Heart left ventricle (tissue), 16 donors: ENCODE results near the gene CLPSL1. TPM values are rescaled to one million over a fixed set of nuclear protein-coding genes. Genes with fewer than 3 reads are reported as not detected.

Source experiments
- ATAC-seq, 4 donors: fragments of 200-7000 bp; cut with Tn5 transposase; one replicate each; pipeline ENCODE4 v1.9.1; 2020 to 2022; ENCODE audit warnings: moderate library complexity in 4 of 4, mild to moderate bottlenecking in 3 of 4, moderate number of reproducible peaks in 1 of 4
- DNase-seq, 5 donors: peaks; one replicate each; pipeline ENCODE4 v3.0.0-alpha.2; 2020
- H3K27ac ChIP-seq, 12 donors: fragments of 200-600 bp; sonication (generic) in 4 of 12; one replicate each; pipeline versions ENCODE4 v1.5.0 to v1.8.0; 2016 to 2022; ENCODE audit warnings: mild to moderate bottlenecking in 2 of 12
- H3K27me3 ChIP-seq, 9 donors: fragments of 200-600 bp; sonication (generic) in 2 of 9; one replicate each; pipeline versions ENCODE4 v1.5.1 to v1.8.0; 2016 to 2022; ENCODE audit warnings: mild to moderate bottlenecking in 3 of 9
- H3K36me3 ChIP-seq, 9 donors: fragments of 200-600 bp; sonication (generic) in 2 of 9; one replicate each; pipeline versions ENCODE4 v1.5.0 to v1.8.0; 2018 to 2022; ENCODE audit warnings: mild to moderate bottlenecking in 2 of 9
- H3K4me1 ChIP-seq, 12 donors: fragments of 200-600 bp; sonication (generic) in 4 of 12; one replicate each; pipeline versions ENCODE4 v1.5.0 to v1.8.0; 2016 to 2022; ENCODE audit warnings: mild to moderate bottlenecking in 3 of 12
- H3K4me3 ChIP-seq, 12 donors: fragments of 200-600 bp; sonication (generic) in 4 of 12; one replicate each; pipeline versions ENCODE4 v1.5.0 to v1.8.0; 2017 to 2022; ENCODE audit warnings: mild to moderate bottlenecking in 9 of 12, moderate library complexity in 4 of 12
- H3K9me3 ChIP-seq, 12 donors: fragments of 200-600 bp; sonication (generic) in 4 of 12; one replicate each; pipeline versions ENCODE4 v1.5.0 to v1.8.0; 2016 to 2022; ENCODE audit warnings: mild to moderate bottlenecking in 1 of 12
- POLR2A ChIP-seq, 2 donors: fragments of 450-650 bp; IDR thresholded peaks; one replicate each; pipeline ENCODE4 v1.6.1; 2017; ENCODE audit warnings: antibody characterized with exemption in 2 of 2, mild to moderate bottlenecking in 2 of 2, moderate library complexity in 2 of 2
- WGBS, 4 donors: extraction: QIAGEN DNeasy Blood & Tissue Kit in 2 of 4; methylation state at CpG; one replicate each; pipeline versions ENCODE4 v1.1.5 to v1.1.7; 2013 to 2018; 5-methylcytosine and 5-hydroxymethylcytosine counted together
- intact Hi-C, 10 donors: fragments of 100-400 bp; cut with DNase I; formaldehyde crosslinking; loops; one replicate each; pipeline versions ENCODE4 v1.11.1 to v1.14.2; 2022
- polyA plus RNA-seq, 2 donors: library from polyadenylated mRNA; stranded (reverse); fragments of 200-250 nt; gene quantifications; one replicate each; pipeline ENCODE4 v1.2.3, GENCODE V29; 2013
- total RNA-seq, 9 donors: library from RNA; depleted of rRNA in 2 of 9; stranded (reverse); fragments of >200 nt in 2 of 9; fragmentation: NEBNext Ultra II Directional in 3 of 9; extraction: Animal tissue kit (Norgen Biotek cat#: 25700) in 3 of 9; gene quantifications; one replicate each; pipeline versions ENCODE4 v1.1.0 to v1.2.4, GENCODE V29; 2016 to 2023
- TF ChIP-seq, protein P1 (sequence below), 12 donors: fragments of 200-600 bp; sonication (generic) in 4 of 12; IDR thresholded peaks; one replicate each; pipeline versions ENCODE4 v1.5.0 to v1.8.0; 2018 to 2022; ENCODE audit warnings: antibody characterized with exemption in 12 of 12, mild to moderate bottlenecking in 5 of 12
- donor health status: ischemic (EF 13 %, LVEDD 7.1; RV severe dilation, severe dysfunction).
- donor health status: healthy with polysubstance abuse.
- donor health status: DM: no; HTN: yes; CAD: no.
- donor health status: DM: no; HTN: no; CAD: no.
- donor health status: ischemic (EF 25% LVEDD 6.9; RV normal size, moderate dysfunction).
- donor health status: ischemic (EF 25% LVEDD 5.7; RV mildly dilated, moderate dysfunction).
- donor health status: healthy.
- donor health status: DM: yes; HTN: yes; CAD: no.
- donor health status: ischemic (EF 35%, LVEDD 5.7; RV mildly dilated, moderate dysfunction).
- donor health status: nonischemic (EF 11% LVEDD 7.7; RV severe dilation, severe dysfunction).
- donor health status: DM: yes; HTN: yes; CAD: no.
- donor health status: PGD.
- donor health status: ischemic (EF 29% LVEDD 5.4; RV normal size, mild dysfunction).
- donor health status: nonischemic (EF 23%, LVEDD 6.1; RV moderate dilation, normal function).

Gene CLPSL1
- total and polyA plus RNA-seq, 11 donors = not detected

DNA sequence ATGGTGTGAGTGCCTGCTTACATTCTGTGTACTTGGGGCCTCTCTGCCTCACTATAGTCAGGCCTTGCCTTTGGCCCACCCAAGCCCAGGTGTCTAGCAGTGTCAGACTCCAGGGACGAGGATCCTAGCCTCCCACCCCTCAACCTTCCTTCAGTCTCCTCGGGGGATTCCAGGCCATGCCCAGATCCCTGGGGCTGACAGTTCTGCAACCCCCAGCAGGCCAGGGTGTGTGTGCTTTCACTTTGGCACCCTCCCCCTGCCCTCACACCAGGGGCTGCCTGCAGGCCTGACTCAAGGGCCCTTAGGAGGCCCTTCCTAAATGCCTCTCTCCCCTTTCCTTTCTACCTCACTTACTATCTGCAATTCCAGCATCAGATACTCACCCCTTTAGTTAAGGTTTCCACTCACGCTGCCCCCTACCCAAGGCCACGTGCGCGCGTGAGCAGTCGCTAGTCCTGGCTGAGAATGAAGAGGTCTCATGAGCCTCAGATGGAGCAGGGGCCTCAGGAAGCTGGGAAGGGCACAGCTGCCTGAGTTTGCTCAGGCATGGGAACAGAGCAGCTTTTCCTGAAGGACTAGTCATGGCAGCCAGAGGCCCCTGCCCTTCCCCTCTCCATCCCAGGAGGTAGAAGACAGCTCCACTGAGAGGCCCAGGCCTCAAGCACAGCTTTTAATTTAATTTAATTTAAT lies 17.2 kb downstream of the CLPSL1 start:
- no peak overlapping the region for H3K4me3 ChIP-seq
- H3K9me3 ChIP-seq = no peaks in the 10 kb centered on the region
- no peaks in the 10 kb centered on the region for H3K4me1 ChIP-seq
- intact Hi-C loops = loop anchor here in 2 of 10 donors (1.0 kb wide), 1 partner anchor 11 kb away; no protein-coding TSS in a partner anchor
- TF ChIP-seq, protein P1, sequence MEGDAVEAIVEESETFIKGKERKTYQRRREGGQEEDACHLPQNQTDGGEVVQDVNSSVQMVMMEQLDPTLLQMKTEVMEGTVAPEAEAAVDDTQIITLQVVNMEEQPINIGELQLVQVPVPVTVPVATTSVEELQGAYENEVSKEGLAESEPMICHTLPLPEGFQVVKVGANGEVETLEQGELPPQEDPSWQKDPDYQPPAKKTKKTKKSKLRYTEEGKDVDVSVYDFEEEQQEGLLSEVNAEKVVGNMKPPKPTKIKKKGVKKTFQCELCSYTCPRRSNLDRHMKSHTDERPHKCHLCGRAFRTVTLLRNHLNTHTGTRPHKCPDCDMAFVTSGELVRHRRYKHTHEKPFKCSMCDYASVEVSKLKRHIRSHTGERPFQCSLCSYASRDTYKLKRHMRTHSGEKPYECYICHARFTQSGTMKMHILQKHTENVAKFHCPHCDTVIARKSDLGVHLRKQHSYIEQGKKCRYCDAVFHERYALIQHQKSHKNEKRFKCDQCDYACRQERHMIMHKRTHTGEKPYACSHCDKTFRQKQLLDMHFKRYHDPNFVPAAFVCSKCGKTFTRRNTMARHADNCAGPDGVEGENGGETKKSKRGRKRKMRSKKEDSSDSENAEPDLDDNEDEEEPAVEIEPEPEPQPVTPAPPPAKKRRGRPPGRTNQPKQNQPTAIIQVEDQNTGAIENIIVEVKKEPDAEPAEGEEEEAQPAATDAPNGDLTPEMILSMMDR (IDR thresholded peaks at IDR 0.05) = no peak
- TF ChIP-seq POLR2A (IDR thresholded peaks at IDR 0.05) = no peak
- no peak overlapping the region for H3K27ac ChIP-seq
- DNase-seq = no peak
- peak in 1 of 4 donors; percentile 31 for ATAC-seq
- WGBS, 4 donors = 74 to 84% (median 78%) methylated on average over 8 of the region's 8 CpGs
- H3K27me3 ChIP-seq = peaks cover 0 to 21% (median 0%) of the 10 kb centered on the region in 9 donors
- no peaks in the 10 kb centered on the region for H3K36me3 ChIP-seq

DNA sequence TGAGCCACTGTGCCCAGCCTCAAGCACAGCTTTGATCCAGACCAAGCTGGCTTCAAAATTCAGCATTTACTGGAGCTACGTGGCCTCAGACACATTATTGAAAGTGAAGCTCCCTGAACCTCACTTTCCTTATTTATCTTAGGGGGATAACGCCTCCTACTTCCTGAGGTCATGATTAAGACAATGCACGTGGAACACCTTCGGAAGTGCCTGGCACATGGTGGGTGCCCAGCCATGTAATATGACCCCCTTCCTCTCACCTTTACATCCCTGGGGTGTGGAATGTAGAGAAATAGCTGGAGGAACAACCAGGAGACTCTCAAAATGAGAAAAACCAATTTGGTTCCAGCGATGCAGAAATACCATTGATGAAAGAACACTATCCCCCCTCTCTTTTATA lies 17.9 kb downstream of the CLPSL1 start:
- Histone ChIP-seq H3K27ac (no peak overlapping the region), H3K27me3 (peaks cover 0 to 21% (median 0%) of the 10 kb centered on the region in 9 donors), H3K4me1 (no peaks in the 10 kb centered on the region), H3K36me3 (no peaks in the 10 kb centered on the region), H3K4me3 (no peak overlapping the region), H3K9me3 (no peaks in the 10 kb centered on the region)
- TF ChIP-seq POLR2A (IDR thresholded peaks at IDR 0.05) = no peak
- TF ChIP-seq, protein P1 (IDR thresholded peaks at IDR 0.05) = no peak
- intact Hi-C loops = loop anchor here in 1 of 10 donors (1.0 kb wide), 1 partner anchor 11 kb away; no protein-coding TSS in a partner anchor
- no peak for ATAC-seq
- no peak for DNase-seq
- 62 to 68% (median 64%) methylated on average over 5 of the region's 5 CpGs for WGBS, 4 donors

DNA sequence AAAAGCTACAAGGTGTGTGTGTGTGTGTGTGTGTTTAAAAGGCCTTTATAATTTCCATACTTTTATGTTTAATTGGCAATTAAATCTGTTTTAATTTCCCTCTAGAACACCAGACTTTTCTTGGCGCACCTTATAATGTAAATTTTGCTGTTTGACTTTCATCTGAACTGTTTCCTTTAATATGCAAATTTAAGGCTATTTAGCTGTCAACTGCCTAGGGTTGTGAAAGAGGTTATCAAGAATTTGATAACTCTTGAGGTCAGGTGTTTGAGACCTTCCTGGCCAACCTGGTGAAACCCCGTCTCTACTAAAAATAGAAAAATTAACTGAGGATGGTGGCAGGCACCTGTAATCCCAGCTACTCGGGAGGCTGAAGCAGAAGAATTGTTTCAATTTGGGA lies 20.3 kb downstream of the CLPSL1 start:
- Histone ChIP-seq H3K27me3 (peaks cover 0 to 30% (median 0%) of the 10 kb centered on the region in 9 donors), H3K4me3 (no peak overlapping the region), H3K9me3 (no peaks in the 10 kb centered on the region), H3K36me3 (no peaks in the 10 kb centered on the region), H3K4me1 (peaks cover 0 to 8% (median 0%) of the 10 kb centered on the region in 12 donors), H3K27ac (no peak overlapping the region)
- TF ChIP-seq, protein P1 (IDR thresholded peaks at IDR 0.05) = no peak
- intact Hi-C loops = no loop called here
- DNase-seq (no peak), ATAC-seq (no peak)
- WGBS, 4 donors = 56 to 68% (median 66%) methylated on average over 3 of the region's 3 CpGs

DNA sequence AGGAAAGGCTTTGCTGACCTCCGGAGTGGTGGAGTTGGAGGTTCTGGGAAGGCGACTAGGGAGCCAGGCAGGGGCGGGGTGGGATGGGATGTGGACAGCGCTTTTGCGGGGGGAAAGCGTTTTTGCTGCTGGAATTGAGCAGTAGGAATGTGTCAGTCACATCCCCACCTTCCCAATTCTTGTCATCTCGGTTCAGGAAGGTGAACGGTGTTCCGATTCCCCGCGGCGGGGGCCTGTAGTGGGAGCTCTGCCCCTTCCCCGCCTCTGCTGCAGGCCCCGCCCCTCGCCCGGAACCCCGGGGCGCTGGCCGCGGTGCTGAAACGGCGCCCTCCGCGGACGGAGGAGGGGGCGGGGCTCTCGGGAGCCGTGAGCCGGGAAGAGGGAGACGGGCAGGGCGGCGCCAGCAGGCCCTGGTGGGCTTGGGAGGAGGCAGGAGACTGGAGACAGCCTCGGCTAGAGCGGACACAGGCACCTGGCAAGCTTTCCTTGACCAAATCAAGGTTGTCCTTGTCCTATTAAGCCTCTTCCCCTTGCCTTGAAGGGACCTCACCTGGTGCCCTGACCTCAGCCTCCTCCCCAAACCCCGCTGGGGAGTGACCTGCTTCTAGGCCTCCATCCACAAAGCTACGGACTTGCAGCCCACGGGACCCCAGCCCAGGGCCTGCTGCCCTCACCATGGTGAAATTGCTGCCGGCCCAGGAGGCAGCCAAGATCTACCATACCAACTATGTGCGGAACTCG lies 24.3 kb downstream of the CLPSL1 start, which contains the start of gene LHFPL5:
TSS of gene LHFPL5 (plus strand) at position 357 of the 741 bp plus-strand sequence. CDS start at position 676, 319 bp downstream.
- peaks cover 0 to 8% (median 0%) of the 10 kb centered on the region in 12 donors for H3K4me1 ChIP-seq
- H3K27me3 ChIP-seq = peaks cover 0 to 45% (median 6%) of the 10 kb centered on the region in 9 donors
- DNase-seq (peak; percentile 22 to 72 (median 45)), ATAC-seq (peak; percentile 61 to 92 (median 86))
- H3K4me3 ChIP-seq = peak within 1 kb of the TSS in 9 of 12 donors; percentile 11 to 41 (median 21)
- intact Hi-C loops = no loop called here
- H3K27ac ChIP-seq = no peak within 1 kb of the TSS
- TF ChIP-seq, protein P1 (IDR thresholded peaks at IDR 0.05) = no peak
- no peak for TF ChIP-seq POLR2A (IDR thresholded peaks at IDR 0.05)
- H3K36me3 ChIP-seq = no peaks in the 10 kb centered on the region
- no peaks in the 10 kb centered on the region for H3K9me3 ChIP-seq
- 12 to 14% (median 13%) methylated on average over 23 to 40 of the region's 40 CpGs for WGBS, 4 donors
